ENCODE measurements around the gene PDSS1. TPM values are rescaled to one million over a fixed set of nuclear protein-coding genes. Genes with fewer than 3 reads are reported as not detected.

Gene PDSS1
- total and polyA plus RNA-seq, 4 donors = 8.3 to 16.8 (median 10.6) TPM

DNA sequence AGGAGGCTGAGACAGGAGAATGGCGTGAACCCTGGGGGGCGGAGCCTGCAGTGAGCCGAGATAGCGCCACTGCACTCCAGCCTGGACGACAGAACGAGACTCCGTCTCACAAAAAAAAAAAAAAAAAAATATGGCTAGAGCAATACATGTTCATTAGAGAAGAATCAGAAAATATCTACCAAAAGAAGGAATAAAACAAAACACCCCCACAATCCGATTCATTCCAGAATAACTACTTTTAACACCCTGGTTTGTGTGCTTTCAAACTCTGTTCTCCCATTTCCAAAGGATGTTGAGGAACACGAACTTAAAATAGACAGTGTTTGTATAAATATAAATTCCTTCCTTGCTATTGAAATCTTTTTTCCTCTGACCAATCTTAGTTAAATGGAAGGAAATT, 6.5 kb downstream of the PDSS1 start:
- H3K27ac ChIP-seq (ENCODE audit: low read depth in 1 of 2, low read length in 1 of 2) = no peak overlapping the region

GRCh38 chr10:26706206-26706605, 8.7 kb downstream of the PDSS1 start:
- peaks cover 12 to 19% (median 12%) of the 10 kb centered on the region in 4 donors for H3K36me3 ChIP-seq (ENCODE audit: control insufficient read depth in 4 of 4, insufficient read depth in 4 of 4, low read length in 4 of 4)
- DNase-seq (no peak), ATAC-seq (ENCODE audit: insufficient read depth, low FRiP score) (no peak)
- no peaks in the 10 kb centered on the region for H3K27me3 ChIP-seq (ENCODE audit: control insufficient read depth in 3 of 3, insufficient read depth in 3 of 3, low read length in 2 of 3)
- no peak overlapping the region for H3K9ac ChIP-seq (ENCODE audit: insufficient read depth in 1 of 2, low read length in 2 of 2)
- H3K27ac ChIP-seq (ENCODE audit: low read depth in 1 of 2, low read length in 1 of 2) = no peak overlapping the region
- no peaks in the 10 kb centered on the region for H3K9me3 ChIP-seq (ENCODE audit: control insufficient read depth in 4 of 4, insufficient read depth in 3 of 4, low read length in 3 of 4)
- no peak overlapping the region for H3K4me3 ChIP-seq
- H3K4me1 ChIP-seq (ENCODE audit: control insufficient read depth in 5 of 5, insufficient read depth in 5 of 5, low read length in 5 of 5) = peaks cover 0 to 6% (median 0%) of the 10 kb centered on the region in 5 donors
- TF ChIP-seq, protein P1, sequence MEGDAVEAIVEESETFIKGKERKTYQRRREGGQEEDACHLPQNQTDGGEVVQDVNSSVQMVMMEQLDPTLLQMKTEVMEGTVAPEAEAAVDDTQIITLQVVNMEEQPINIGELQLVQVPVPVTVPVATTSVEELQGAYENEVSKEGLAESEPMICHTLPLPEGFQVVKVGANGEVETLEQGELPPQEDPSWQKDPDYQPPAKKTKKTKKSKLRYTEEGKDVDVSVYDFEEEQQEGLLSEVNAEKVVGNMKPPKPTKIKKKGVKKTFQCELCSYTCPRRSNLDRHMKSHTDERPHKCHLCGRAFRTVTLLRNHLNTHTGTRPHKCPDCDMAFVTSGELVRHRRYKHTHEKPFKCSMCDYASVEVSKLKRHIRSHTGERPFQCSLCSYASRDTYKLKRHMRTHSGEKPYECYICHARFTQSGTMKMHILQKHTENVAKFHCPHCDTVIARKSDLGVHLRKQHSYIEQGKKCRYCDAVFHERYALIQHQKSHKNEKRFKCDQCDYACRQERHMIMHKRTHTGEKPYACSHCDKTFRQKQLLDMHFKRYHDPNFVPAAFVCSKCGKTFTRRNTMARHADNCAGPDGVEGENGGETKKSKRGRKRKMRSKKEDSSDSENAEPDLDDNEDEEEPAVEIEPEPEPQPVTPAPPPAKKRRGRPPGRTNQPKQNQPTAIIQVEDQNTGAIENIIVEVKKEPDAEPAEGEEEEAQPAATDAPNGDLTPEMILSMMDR (IDR thresholded peaks at IDR 0.05; ENCODE audit: control extremely low read depth, extremely low read depth) = no peak
- 29 to 65% methylated on average over 6 of the region's 6 CpGs for WGBS, 2 donors

More for the DNA sequence above, 6.5 kb downstream of the PDSS1 start:
- Histone ChIP-seq H3K9ac (ENCODE audit: insufficient read depth in 1 of 2, low read length in 2 of 2) (no peak overlapping the region), H3K36me3 (ENCODE audit: control insufficient read depth in 4 of 4, insufficient read depth in 4 of 4, low read length in 4 of 4) (peaks cover 11 to 17% (median 12%) of the 10 kb centered on the region in 4 donors), H3K27me3 (ENCODE audit: control insufficient read depth in 3 of 3, insufficient read depth in 3 of 3, low read length in 2 of 3) (no peaks in the 10 kb centered on the region), H3K4me3 (no peak overlapping the region), H3K9me3 (ENCODE audit: control insufficient read depth in 4 of 4, insufficient read depth in 3 of 4, low read length in 3 of 4) (no peaks in the 10 kb centered on the region), H3K4me1 (ENCODE audit: control insufficient read depth in 5 of 5, insufficient read depth in 5 of 5, low read length in 5 of 5) (peaks cover 0 to 12% (median 0%) of the 10 kb centered on the region in 5 donors)
- 79 to 83% methylated on average over 9 of the region's 9 CpGs for WGBS, 2 donors
- TF ChIP-seq, protein P1 (IDR thresholded peaks at IDR 0.05; ENCODE audit: control extremely low read depth, extremely low read depth) = no peak
- ATAC-seq (ENCODE audit: insufficient read depth, low FRiP score) (no peak), DNase-seq (no peak)

DNA sequence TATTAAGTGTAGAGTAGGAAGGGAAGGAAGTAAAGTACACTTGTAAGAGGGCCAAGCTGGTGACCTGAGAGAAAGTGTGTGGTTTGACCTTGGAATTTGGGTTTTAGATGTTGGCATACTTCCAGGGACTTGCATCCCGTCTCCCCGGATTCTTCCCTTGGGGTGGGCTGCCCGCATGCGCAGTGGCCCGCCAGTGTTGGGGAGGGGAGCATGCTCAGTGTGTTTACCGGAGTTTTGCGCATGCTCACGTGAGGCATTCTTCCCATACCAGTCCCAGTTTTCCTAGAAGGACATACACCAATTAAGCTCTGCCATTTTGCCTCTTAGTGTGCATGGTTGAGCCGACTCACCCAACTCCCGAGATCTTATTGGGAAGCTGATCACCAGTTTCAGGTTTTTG, 9.4 kb downstream of the PDSS1 start:
- Histone ChIP-seq H3K9ac (ENCODE audit: insufficient read depth in 1 of 2, low read length in 2 of 2) (no peak overlapping the region), H3K27me3 (ENCODE audit: control insufficient read depth in 3 of 3, insufficient read depth in 3 of 3, low read length in 2 of 3) (no peaks in the 10 kb centered on the region), H3K4me1 (ENCODE audit: control insufficient read depth in 5 of 5, insufficient read depth in 5 of 5, low read length in 5 of 5) (peaks cover 0 to 6% (median 0%) of the 10 kb centered on the region in 5 donors), H3K27ac (ENCODE audit: low read depth in 1 of 2, low read length in 1 of 2) (no peak overlapping the region), H3K9me3 (ENCODE audit: control insufficient read depth in 4 of 4, insufficient read depth in 3 of 4, low read length in 3 of 4) (no peaks in the 10 kb centered on the region), H3K4me3 (no peak overlapping the region), H3K36me3 (ENCODE audit: control insufficient read depth in 4 of 4, insufficient read depth in 4 of 4, low read length in 4 of 4) (peaks cover 9 to 20% (median 14%) of the 10 kb centered on the region in 4 donors)
- DNase-seq (no peak), ATAC-seq (ENCODE audit: insufficient read depth, low FRiP score) (no peak)
- TF ChIP-seq, protein P1 (IDR thresholded peaks at IDR 0.05; ENCODE audit: control extremely low read depth, extremely low read depth) = no peak
- 87 to 92% methylated on average over 10 of the region's 10 CpGs for WGBS, 2 donors

DNA sequence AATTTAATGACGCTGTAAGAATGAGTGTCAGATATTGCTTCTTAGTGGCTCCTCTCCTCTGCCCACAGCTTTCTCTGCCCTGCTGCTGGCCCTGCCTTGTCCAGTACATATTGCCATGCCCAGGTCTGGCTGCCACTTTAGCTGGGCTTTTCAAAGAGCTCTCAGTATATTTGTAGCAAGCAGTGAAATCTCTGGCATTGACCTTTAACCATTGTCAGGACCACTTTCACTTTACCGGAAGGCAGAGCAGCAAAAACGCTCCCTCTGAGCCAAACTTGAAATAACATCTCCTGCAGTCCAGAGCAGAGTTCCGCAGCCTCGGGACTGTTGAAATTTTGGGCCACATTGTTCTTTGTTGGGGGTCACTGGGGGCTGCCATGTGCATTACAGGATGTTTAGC, 13.8 kb downstream of the PDSS1 start:
- H3K27ac ChIP-seq (ENCODE audit: low read depth in 1 of 2, low read length in 1 of 2) = no peak overlapping the region
- DNase-seq = no peak

More for the DNA sequence above, 13.8 kb downstream of the PDSS1 start:
- H3K4me1 ChIP-seq (ENCODE audit: control insufficient read depth in 5 of 5, insufficient read depth in 5 of 5, low read length in 5 of 5) = peaks cover 0 to 4% (median 0%) of the 10 kb centered on the region in 5 donors
- H3K4me3 ChIP-seq = no peak overlapping the region
- no peaks in the 10 kb centered on the region for H3K9me3 ChIP-seq (ENCODE audit: control insufficient read depth in 4 of 4, insufficient read depth in 3 of 4, low read length in 3 of 4)
- no peak for ATAC-seq (ENCODE audit: insufficient read depth, low FRiP score)
- TF ChIP-seq, protein P1 (IDR thresholded peaks at IDR 0.05; ENCODE audit: control extremely low read depth, extremely low read depth) = no peak
- peaks cover 14 to 22% (median 16%) of the 10 kb centered on the region in 4 donors for H3K36me3 ChIP-seq (ENCODE audit: control insufficient read depth in 4 of 4, insufficient read depth in 4 of 4, low read length in 4 of 4)
- WGBS, 2 donors = 81 to 86% methylated on average over 5 of the region's 5 CpGs
- H3K9ac ChIP-seq (ENCODE audit: insufficient read depth in 1 of 2, low read length in 2 of 2) = no peak overlapping the region
- H3K27me3 ChIP-seq (ENCODE audit: control insufficient read depth in 3 of 3, insufficient read depth in 3 of 3, low read length in 2 of 3) = no peaks in the 10 kb centered on the region
